ENCODE data around the gene ADCY4.
A peak's percentile ranks its signal among the peaks of the same experiment; 100 is the strongest.

ADCY4 gene

DNA sequence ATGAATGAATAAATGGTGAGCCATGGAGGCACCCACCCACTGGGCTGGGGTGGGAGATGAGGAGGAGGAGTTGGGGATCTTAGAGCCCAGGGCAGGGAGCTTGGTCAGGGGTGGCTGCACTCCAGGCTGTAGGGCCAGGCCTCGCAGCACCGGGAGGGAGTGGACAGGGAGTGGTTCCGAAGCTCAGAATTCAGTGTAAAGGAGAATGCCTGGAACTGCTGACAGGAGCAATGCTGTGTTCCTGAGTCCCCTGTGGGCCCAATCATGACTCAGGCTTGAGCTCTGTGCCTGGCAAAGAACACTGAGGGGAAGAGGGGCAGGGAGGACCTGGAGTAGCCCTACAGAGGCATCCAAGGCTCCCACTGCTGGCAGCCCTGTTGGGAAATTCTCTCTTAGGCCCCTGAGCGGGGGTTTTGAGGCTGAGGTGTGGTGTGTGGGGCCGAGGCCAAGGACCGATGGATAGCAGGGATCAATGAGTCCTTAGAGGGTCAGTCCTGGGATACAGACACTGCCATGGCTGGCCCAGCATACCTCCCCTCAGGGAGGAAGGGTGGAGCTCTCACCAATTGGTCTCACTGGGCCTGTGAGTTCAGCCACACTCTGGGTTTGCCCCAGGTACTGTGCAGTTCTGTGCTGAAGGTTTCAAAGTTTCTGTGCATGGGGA, 53.9 kb downstream of the ADCY4 start:
- Histone ChIP-seq H3K4me3 (replicated peaks; ENCODE audit: insufficient read depth, low read length) (no peak overlapping the region), H3K27ac (replicated peaks) (peak overlapping the region; percentile 9; the same call in 1 of the 2 replicates), H3K27me3 (ENCODE audit: insufficient read depth, poor library complexity, severe bottlenecking) (no peaks in the 10 kb centered on the region)
- DNase-seq (ENCODE audit: low read depth in 1 of 2, low spot score in 1 of 2), result no peak
- no peak for TF ChIP-seq GABPA (IDR thresholded peaks at IDR 0.05; ENCODE audit: low read depth)

DNA sequence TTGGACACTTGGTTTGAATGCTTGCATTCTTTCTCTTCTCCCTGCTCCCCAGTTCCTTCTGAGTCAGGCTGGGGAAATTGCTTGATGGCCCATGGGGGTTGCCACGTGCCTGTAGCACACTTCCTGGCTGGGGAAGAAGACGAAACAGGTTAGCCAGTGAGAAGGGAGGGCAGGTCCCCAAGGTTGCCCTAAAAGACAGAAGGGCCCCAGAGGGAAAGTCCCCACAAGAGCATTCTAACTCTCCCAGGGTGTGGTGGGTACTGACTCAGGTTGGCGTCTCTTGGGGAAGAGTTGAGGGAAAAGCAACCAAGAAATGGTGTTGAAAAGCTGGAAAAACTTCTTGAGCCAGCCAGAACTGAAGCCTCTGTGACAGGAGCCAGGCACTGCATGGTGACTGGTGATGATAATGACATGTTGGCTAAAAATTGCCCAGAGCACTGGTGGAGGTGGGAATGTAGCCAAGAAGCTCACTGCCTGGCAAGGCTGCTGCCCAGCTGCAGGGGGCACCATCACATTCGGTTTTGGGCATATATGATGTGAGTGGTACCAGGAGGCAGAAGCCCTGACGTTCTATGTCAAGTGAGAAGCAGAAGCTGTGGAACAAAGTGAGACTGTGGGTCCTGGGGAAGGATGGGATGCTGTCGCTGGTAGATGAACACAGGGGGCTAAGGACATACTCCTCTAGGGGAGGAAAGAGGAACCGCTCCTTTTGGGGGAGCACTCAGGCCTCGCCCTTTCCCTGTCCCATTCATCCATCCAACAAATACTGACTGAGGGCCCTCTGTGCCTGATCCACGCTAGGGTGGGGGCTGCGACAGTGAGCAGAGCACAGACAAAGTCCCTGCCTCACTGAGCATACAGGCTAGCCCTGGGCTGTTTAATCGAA, 55.3 kb downstream of the ADCY4 start:
- Histone ChIP-seq H3K4me3 (replicated peaks; ENCODE audit: insufficient read depth, low read length) (no peak overlapping the region), H3K27me3 (ENCODE audit: insufficient read depth, poor library complexity, severe bottlenecking) (no peaks in the 10 kb centered on the region), H3K27ac (replicated peaks) (peak overlapping the region; percentile 47)
- DNase-seq (ENCODE audit: low read depth in 1 of 2, low spot score in 1 of 2), result peak in 1 of 2 experiments; percentile 70
- TF ChIP-seq SPI1 (IDR thresholded peaks at IDR 0.05; ENCODE audit: borderline replicate concordance, low read depth) (no peak), GABPA (IDR thresholded peaks at IDR 0.05; ENCODE audit: low read depth) (no peak), POLR2AphosphoS5 (IDR thresholded peaks at IDR 0.05; ENCODE audit: low read depth) (no peak)
- TF ChIP-seq, protein P1, sequence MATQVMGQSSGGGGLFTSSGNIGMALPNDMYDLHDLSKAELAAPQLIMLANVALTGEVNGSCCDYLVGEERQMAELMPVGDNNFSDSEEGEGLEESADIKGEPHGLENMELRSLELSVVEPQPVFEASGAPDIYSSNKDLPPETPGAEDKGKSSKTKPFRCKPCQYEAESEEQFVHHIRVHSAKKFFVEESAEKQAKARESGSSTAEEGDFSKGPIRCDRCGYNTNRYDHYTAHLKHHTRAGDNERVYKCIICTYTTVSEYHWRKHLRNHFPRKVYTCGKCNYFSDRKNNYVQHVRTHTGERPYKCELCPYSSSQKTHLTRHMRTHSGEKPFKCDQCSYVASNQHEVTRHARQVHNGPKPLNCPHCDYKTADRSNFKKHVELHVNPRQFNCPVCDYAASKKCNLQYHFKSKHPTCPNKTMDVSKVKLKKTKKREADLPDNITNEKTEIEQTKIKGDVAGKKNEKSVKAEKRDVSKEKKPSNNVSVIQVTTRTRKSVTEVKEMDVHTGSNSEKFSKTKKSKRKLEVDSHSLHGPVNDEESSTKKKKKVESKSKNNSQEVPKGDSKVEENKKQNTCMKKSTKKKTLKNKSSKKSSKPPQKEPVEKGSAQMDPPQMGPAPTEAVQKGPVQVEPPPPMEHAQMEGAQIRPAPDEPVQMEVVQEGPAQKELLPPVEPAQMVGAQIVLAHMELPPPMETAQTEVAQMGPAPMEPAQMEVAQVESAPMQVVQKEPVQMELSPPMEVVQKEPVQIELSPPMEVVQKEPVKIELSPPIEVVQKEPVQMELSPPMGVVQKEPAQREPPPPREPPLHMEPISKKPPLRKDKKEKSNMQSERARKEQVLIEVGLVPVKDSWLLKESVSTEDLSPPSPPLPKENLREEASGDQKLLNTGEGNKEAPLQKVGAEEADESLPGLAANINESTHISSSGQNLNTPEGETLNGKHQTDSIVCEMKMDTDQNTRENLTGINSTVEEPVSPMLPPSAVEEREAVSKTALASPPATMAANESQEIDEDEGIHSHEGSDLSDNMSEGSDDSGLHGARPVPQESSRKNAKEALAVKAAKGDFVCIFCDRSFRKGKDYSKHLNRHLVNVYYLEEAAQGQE (IDR thresholded peaks at IDR 0.05; ENCODE audit: insufficient replicate concordance, low read depth), result no peak
- TF ChIP-seq, protein P2, sequence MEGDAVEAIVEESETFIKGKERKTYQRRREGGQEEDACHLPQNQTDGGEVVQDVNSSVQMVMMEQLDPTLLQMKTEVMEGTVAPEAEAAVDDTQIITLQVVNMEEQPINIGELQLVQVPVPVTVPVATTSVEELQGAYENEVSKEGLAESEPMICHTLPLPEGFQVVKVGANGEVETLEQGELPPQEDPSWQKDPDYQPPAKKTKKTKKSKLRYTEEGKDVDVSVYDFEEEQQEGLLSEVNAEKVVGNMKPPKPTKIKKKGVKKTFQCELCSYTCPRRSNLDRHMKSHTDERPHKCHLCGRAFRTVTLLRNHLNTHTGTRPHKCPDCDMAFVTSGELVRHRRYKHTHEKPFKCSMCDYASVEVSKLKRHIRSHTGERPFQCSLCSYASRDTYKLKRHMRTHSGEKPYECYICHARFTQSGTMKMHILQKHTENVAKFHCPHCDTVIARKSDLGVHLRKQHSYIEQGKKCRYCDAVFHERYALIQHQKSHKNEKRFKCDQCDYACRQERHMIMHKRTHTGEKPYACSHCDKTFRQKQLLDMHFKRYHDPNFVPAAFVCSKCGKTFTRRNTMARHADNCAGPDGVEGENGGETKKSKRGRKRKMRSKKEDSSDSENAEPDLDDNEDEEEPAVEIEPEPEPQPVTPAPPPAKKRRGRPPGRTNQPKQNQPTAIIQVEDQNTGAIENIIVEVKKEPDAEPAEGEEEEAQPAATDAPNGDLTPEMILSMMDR (IDR thresholded peaks at IDR 0.05; ENCODE audit: insufficient read depth, low read length), result peak; percentile 29

DNA sequence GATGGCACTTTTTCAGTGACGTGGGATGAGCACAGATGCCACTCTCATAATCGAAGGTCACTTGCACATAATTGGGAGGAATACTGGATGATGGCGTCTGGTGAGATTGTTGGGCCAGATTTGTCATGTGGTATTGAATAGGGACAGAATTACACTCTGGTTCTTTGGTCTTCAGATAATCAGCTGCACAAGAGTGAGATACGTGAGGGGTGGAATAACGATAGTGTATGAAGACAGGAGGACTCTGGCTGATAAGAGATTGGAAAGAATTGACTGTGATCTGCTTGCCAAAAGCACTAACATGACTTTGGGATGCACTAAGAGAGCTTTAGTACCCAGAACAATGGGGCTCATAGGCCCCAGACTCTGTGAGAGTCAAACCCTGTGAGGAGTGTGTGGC, 56.4 kb downstream of the ADCY4 start:
- Histone ChIP-seq H3K27me3 (ENCODE audit: insufficient read depth, poor library complexity, severe bottlenecking) (no peaks in the 10 kb centered on the region), H3K4me3 (replicated peaks; ENCODE audit: insufficient read depth, low read length) (no peak overlapping the region), H3K27ac (replicated peaks) (peak overlapping the region; percentile 47)
- TF ChIP-seq, protein P2 (IDR thresholded peaks at IDR 0.05; ENCODE audit: insufficient read depth, low read length), result no peak
- TF ChIP-seq, protein P1 (IDR thresholded peaks at IDR 0.05; ENCODE audit: insufficient replicate concordance, low read depth), result no peak
- no peak for TF ChIP-seq POLR2AphosphoS5 (IDR thresholded peaks at IDR 0.05; ENCODE audit: low read depth)
- TF ChIP-seq GABPA (IDR thresholded peaks at IDR 0.05; ENCODE audit: low read depth), result no peak
- TF ChIP-seq SPI1 (IDR thresholded peaks at IDR 0.05; ENCODE audit: borderline replicate concordance, low read depth), result no peak
- no peak for DNase-seq (ENCODE audit: low read depth in 1 of 2, low spot score in 1 of 2)

DNA sequence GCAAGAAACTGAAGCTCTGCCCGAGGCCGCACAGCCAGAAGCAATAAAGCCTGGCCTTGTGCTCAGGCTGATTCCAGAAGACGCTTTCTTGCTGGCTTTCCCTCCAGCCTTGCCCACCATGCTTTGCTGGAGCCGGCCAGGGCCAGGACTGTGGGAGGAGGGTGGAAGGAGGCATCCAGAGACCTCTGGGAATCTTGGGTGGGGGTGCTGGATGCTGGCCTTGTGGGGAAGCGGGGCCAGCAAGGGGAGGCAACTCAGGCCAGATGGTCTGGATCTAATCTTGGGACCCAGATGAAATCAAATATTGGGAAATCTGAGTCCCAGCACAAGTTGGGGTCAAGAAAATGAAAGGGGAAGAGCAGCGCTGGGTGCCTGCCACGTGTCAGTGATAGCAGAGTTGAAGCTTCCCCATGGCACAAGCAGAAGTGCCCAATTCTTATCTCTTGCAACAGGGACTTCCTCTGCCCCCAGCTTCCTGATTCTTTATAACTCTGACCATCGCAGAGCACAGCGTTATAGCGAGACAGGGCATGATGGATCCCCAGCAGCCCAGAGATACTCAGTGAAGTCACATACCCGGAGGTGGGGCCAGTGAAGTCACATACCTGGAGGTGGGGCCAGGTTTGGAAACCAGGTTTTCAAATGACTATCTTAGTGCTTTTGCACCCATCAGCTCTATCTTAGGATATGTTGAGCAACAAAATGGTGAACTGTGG, 57.1 kb downstream of the ADCY4 start:
- no peak overlapping the region for H3K4me3 ChIP-seq (replicated peaks; ENCODE audit: insufficient read depth, low read length)
- peak overlapping the region; percentile 80 for H3K27ac ChIP-seq (replicated peaks)
- peak; percentile 91 to 94 for DNase-seq (ENCODE audit: low read depth in 1 of 2, low spot score in 1 of 2)
- no peaks in the 10 kb centered on the region for H3K27me3 ChIP-seq (ENCODE audit: insufficient read depth, poor library complexity, severe bottlenecking)
- TF ChIP-seq SPI1 (IDR thresholded peaks at IDR 0.05; ENCODE audit: borderline replicate concordance, low read depth), result peak; percentile 99
- TF ChIP-seq, protein P1 (IDR thresholded peaks at IDR 0.05; ENCODE audit: insufficient replicate concordance, low read depth), result no peak
- peak; percentile 96 for TF ChIP-seq POLR2AphosphoS5 (IDR thresholded peaks at IDR 0.05; ENCODE audit: low read depth)
- no peak for TF ChIP-seq GABPA (IDR thresholded peaks at IDR 0.05; ENCODE audit: low read depth)

Measured in HL-60 (cell line).